Vagina (tissue), 2 donors: ENCODE results near the gene CLUH.

Experiments used
- CTCF ChIP-seq, 3 experiments: fragments of 450-650 bp in 2 of 3; fragments of 200-600 bp in 1 of 3; sonication (generic) in 1 of 3; IDR thresholded peaks; one replicate each; pipeline ENCODE4 v1.5.1; 2017 to 2019; ENCODE audit warnings: antibody characterized with exemption in 3 of 3, mild to moderate bottlenecking in 2 of 3, moderate library complexity in 2 of 3
- POLR2A ChIP-seq, 2 donors: fragments of 450-650 bp; IDR thresholded peaks; one replicate each; pipeline ENCODE4 v1.6.1; 2017; ENCODE audit warnings: antibody characterized with exemption in 2 of 2, mild to moderate bottlenecking in 2 of 2, moderate library complexity in 2 of 2

GRCh38 chr17:2712300-2713043 is 908 bp upstream of the CLUH start:
- TF ChIP-seq CTCF (IDR thresholded peaks at IDR 0.05) = no peak
- TF ChIP-seq POLR2A (IDR thresholded peaks at IDR 0.05) = no peak
